ENCODE measurements around the gene ADCY2. TPM values are rescaled to one million over a fixed set of nuclear protein-coding genes. Genes with fewer than 3 reads are reported as not detected.

The ADCY2 gene
- total RNA-seq, 6 experiments from 2014 or later, result 0.93 TPM; not detected in 5

DNA sequence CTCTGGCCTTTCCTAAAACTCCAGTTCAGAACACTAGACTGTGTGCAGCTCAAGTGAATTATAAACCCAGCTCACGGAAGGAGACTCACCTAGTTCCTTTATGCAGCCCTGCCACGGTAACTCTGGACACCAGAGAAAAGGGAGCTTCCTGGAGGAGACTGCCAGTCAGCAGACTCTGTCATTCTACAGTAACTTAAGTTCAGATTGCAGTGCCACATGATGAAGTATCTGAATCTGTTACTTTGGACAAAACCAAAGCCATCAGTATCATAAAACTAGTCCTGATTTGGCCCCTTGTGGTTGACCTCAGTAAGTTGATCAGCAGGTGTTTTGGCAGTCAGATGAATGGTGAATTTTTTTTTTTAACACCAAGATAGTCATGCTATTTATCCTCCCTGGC, 475.7 kb downstream of the ADCY2 start:
- no peak for DNase-seq
- H3K4me1 ChIP-seq, result peaks cover 0 to 25% (median 4%) of the 10 kb centered on the region in 4 donors
- WGBS (ENCODE audit: insufficient coverage, low coverage, low lambda C conversion rate, missing lambda C conversion rate), result no CpG with 5 or more reads among the region's 2 CpGs
- peaks cover 0 to 21% (median 3%) of the 10 kb centered on the region in 4 donors for H3K36me3 ChIP-seq
- H3K27me3 ChIP-seq, result no peaks in the 10 kb centered on the region
- no peak overlapping the region for H3K4me3 ChIP-seq
- no peaks in the 10 kb centered on the region for H3K9me3 ChIP-seq
- TF ChIP-seq, protein P1, sequence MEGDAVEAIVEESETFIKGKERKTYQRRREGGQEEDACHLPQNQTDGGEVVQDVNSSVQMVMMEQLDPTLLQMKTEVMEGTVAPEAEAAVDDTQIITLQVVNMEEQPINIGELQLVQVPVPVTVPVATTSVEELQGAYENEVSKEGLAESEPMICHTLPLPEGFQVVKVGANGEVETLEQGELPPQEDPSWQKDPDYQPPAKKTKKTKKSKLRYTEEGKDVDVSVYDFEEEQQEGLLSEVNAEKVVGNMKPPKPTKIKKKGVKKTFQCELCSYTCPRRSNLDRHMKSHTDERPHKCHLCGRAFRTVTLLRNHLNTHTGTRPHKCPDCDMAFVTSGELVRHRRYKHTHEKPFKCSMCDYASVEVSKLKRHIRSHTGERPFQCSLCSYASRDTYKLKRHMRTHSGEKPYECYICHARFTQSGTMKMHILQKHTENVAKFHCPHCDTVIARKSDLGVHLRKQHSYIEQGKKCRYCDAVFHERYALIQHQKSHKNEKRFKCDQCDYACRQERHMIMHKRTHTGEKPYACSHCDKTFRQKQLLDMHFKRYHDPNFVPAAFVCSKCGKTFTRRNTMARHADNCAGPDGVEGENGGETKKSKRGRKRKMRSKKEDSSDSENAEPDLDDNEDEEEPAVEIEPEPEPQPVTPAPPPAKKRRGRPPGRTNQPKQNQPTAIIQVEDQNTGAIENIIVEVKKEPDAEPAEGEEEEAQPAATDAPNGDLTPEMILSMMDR (IDR thresholded peaks at IDR 0.05), result no peak
- TF ChIP-seq POLR2A (IDR thresholded peaks at IDR 0.05), result no peak
- intact Hi-C loops (cut with DNase I), result no loop called here
- no peak for ATAC-seq
- H3K27ac ChIP-seq, result no peak overlapping the region

DNA sequence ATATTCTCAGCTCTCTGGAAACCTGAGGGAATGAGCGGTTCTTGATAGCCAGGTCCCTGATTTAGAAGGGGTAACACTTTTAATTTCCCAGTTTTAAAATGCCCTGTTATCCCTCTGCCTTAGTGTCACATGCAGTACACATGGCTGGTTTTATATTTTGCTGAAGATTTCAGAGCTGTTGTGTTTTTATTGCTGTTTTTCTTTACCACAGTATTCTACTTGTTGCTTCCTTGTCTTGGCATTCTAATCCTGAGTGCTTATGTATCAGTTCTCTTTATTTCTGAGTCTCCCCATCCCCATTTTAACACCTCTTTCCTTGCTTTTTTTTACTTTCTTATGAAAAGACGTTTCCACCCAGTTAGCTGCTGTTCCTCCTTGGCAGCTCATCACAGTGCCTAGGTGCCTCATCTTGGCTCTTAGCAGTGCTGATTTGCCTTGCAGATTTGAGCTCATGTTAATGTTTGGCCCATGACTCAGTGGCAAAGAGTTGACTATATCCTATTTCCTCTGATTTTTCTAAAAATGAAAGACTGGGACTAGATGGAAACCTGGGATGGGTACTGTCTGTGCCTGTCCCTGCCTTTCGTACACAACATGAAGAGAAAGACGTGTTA, 476.7 kb downstream of the ADCY2 start:
- Histone ChIP-seq H3K4me1 (peaks cover 0 to 31% (median 9%) of the 10 kb centered on the region in 4 donors), H3K4me3 (no peak overlapping the region), H3K27ac (no peak overlapping the region), H3K9me3 (no peaks in the 10 kb centered on the region), H3K27me3 (no peaks in the 10 kb centered on the region), H3K36me3 (peaks cover 0 to 23% (median 3%) of the 10 kb centered on the region in 4 donors)
- no peak for DNase-seq
- ATAC-seq, result no peak
- intact Hi-C loops (cut with DNase I), result no loop called here
- WGBS (ENCODE audit: insufficient coverage, low coverage, low lambda C conversion rate, missing lambda C conversion rate), result 73% methylated on average over 4 of the region's 4 CpGs
- TF ChIP-seq, protein P1 (IDR thresholded peaks at IDR 0.05), result no peak
- no peak for TF ChIP-seq POLR2A (IDR thresholded peaks at IDR 0.05)

DNA sequence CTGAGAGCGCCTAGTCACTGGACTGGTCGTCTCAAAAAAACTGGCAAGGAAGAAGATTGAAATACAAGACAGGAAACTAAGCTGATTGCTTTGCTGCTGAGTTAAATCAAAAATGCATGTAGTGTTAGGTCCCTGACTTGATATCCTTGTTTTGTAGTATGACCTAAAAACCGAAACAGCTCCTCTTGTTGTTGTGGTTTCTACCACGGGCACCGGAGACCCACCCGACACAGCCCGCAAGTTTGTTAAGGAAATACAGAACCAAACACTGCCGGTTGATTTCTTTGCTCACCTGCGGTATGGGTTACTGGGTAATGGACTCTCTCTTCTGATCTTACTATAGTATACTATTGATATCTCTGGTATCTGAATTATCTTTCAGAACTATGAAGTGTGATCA, 477.3 kb downstream of the ADCY2 start:
- intact Hi-C loops (cut with DNase I), result no loop called here
- ATAC-seq, result no peak
- Histone ChIP-seq H3K27me3 (no peaks in the 10 kb centered on the region), H3K4me3 (no peak overlapping the region), H3K36me3 (peaks cover 0 to 23% (median 3%) of the 10 kb centered on the region in 4 donors), H3K4me1 (peaks cover 0 to 32% (median 11%) of the 10 kb centered on the region in 4 donors), H3K27ac (no peak overlapping the region), H3K9me3 (no peaks in the 10 kb centered on the region)
- TF ChIP-seq, protein P1 (IDR thresholded peaks at IDR 0.05), result no peak
- TF ChIP-seq POLR2A (IDR thresholded peaks at IDR 0.05), result no peak
- DNase-seq, result no peak
- WGBS (ENCODE audit: insufficient coverage, low coverage, low lambda C conversion rate, missing lambda C conversion rate), result 61% methylated on average over 9 of the region's 9 CpGs

DNA sequence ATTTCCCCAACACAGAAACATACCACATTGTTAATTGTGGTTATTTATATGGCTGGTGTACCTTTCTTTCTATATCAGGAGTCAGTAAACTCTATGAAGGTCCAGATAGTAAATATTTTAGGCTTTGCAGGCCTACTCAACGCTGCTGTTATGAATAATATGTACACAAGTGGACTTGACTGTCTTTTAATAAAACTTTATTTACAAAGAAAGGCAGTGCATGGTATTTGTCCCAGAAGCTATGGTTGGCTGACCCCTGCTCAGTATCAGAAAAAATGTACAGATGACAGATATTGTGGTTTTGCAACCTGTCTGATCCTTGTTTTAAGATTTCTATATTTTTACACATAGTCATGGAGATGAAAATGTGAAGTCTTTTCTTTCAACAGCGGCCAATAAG, 478.7 kb downstream of the ADCY2 start:
- ATAC-seq (no peak), DNase-seq (no peak)
- TF ChIP-seq, protein P1 (IDR thresholded peaks at IDR 0.05), result no peak
- TF ChIP-seq POLR2A (IDR thresholded peaks at IDR 0.05), result no peak
- Histone ChIP-seq H3K36me3 (peaks cover 0 to 23% (median 3%) of the 10 kb centered on the region in 4 donors), H3K27me3 (no peaks in the 10 kb centered on the region), H3K9me3 (no peaks in the 10 kb centered on the region), H3K27ac (no peak overlapping the region), H3K4me1 (peaks cover 0 to 42% (median 17%) of the 10 kb centered on the region in 4 donors), H3K4me3 (no peak overlapping the region)
- intact Hi-C loops (cut with DNase I), result no loop called here
- WGBS (ENCODE audit: insufficient coverage, low coverage, low lambda C conversion rate, missing lambda C conversion rate), result 100% methylated on average over 2 of the region's 2 CpGs

Data from right lobe of liver (tissue), 6 donors.